NCI-H2081 treated with DMSO at 0.1 percent for 48 hours (cell line): ENCODE results near the gene CACNG3.
"Not testable (repeated sequence)": the region's sequence is repeated elsewhere in the genome, so short reads cannot be mapped to it uniquely, and the experiment has no call there.

ENCODE experiments used
- DNase-seq: peaks from one replicate; lab custom pipeline; 2025; lab: John Stamatoyannopoulos, UW

CACNG3 gene

DNA sequence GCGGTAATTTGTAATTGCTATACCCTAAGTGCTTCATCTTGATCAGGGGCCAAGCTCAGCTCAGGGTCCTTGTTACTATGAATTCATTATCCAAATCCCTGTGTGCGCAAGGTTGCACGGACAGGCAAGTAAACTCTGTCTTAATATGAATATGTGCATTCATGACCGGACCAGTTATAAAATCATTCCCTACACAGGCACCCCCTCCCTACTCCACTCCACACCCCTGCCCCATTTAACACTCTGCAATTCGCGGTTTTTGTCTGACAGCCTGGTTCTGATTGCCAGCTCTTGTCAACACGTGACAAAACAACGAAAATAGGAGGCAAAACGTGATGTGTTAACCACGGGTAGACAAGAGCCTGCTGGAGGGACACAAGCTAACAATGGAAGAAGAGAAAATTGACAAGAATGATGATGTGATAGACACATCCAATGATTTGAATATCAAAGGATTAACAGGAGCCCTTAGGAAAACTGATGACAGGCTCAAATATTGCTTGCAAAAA is 76.5 kb downstream of the CACNG3 start:
- no peak for DNase-seq

DNA sequence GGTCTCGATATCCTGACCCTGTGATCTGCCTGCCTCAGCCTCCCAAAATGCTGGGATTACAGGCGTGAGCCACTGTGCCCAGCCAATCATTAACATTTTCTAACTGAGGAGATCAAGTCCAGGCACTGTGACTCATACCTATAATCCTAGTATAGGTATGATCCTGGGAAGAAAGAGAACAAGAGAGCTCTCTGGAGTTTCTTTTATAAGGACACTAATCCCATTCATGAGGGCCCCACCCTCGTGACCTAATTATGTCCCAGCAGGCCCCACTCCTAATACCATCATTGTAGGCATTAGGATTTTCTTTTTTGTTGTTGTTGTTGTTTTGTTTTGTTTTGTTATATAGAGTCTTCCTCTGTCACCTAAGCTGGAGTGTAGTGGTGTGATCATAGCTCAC is 80.4 kb downstream of the CACNG3 start:
- no peak for DNase-seq

DNA sequence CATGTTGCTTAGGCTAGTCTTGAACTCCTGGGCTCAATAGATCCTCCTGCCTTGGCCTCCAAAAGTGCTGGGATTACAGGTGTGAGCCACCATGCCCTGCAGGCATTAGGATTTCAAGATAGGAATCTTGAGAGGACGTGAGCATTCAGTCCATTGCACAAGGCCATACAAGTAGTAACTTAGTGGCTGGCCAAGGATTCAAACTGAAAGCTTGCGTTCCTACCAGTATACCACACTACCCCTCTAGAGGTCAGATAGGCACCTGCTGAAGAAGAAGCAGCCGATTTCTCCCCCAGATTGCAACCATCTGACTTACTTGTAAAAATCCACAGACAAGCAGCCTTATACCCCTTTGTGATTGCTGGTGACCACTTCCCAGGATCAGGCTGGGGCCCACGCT is 80.9 kb downstream of the CACNG3 start:
- DNase-seq: no peak

DNA sequence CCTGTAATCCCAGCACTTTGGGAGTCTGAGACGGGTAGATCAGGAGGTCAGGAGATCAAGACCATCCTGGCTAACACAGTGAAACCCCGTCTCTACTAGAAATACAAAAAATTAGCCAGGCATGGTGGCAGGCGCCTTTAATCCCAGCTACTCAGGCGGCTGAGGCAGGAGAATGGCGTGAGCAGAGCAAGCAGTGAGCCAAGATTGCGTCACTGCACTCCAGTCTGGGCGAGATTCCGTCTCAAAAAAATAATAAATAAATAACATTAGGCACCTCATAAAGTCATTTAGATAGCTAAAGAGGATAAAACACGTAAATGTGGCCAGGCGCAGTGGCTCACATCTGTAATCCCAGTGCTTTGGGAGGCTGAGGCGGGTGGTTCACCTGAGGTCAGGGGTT is 87.7 kb downstream of the CACNG3 start:
- DNase-seq: not testable (repeated sequence)

DNA sequence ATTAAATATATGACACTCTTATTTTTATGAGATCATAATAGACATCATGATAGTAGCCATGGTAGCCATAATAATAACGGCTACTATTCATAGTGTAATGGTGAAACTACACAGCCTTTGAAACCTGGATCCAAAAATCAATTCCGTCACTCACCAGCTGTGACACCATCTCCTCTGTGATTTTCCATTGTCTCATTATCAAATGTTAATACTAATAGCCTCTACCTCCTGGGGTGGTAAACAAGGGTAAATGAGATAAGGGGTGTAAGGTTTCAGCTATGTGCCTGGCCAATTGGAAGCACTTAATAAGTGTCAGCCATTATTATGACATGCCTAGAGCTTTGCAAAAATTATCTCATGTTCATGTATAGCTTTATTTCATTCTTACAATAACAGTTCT is 88.6 kb downstream of the CACNG3 start:
- DNase-seq: no peak

DNA sequence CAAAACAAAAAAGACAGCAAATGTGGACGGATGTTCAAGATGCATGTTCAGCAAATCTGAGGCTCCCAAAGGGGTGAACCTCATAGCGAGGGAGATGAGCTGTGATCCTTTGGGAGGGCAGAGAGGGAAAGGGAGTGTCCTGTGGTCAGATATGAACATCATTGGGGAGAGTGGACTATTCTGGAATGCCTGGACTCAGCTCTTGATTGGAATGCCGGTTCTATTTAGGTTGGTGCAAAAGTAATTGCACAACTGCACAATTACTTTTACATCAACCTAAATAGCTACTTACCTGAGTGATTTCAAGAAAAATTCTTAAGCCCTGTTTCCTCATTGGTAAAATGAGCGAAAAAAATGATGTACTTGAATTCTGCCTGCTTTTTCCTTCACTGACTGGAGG is 89.6 kb downstream of the CACNG3 start:
- no peak for DNase-seq

DNA sequence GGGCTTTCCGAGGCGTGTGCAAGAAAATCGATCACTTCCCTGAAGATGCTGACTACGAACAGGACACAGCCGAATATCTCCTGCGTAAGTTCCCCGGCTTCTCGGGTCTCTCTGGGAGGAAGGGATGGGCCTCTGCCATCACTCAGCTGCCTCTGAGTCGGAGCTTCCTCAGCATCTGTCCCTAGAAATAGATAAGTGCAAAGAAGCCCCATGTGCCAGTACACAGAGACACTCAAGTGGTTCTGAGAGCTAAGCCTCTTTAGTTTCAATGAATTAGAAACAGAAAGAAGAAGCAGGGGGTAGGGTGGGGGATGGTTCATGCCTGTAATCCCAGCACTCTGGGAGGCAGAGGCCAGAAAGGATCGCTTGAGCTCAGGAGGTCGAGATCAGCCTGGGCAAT is 90.6 kb downstream of the CACNG3 start:
- no peak for DNase-seq

DNA sequence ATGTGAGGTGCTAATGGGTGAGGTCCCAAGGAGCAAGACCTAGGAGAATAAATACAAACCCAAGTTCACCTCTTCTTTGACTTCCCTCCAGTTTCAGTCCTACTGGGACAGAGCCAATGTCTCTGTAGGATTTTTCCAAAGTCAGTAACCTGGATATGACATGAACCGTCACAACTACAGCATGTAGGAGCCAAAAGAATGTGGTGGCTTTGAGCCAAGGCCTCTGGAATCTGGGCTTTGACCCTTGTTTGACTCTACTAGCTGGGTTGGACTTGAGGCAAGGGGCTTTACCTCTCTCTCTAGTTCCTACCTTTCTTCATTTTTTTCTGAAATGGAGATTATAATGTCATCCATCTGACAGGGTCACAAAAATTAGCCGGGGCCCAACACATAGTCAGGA is 91.4 kb downstream of the CACNG3 start:
- DNase-seq: no peak

DNA sequence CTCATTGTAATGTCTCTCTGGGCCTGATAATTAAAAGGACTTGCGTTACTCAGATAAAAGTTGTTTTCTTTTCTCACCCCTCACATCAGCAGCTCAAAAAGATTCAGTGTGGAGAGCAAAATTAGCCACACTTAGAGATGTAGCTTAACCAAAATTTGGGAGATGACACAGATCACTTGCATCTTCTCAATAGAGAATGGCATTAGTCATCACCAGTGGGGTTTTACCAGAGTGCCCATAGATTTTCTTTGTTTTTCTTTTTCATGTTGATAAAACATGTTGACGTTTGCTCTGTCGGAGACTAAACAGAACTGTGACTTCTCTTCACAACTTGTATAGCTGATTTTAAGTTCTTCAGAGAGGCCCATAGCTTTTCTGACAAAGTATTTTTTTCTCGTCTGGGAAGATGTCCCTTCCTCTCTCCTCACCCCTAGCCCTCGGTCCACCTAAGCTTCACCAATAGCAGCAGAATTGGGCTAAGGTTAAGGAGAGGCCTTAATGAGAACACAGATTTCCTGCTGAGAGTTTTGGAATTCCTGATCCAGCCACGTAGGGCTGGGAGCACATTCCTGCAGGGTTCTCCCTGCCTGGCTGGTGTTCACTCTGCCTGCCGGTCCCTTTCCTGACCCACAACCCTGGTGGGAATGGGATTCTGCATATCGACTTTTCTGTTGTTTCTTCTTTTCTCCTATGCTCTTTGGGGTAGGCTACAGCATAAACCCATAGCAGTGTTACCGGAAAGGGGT is 92.6 kb downstream of the CACNG3 start:
- DNase-seq: no peak

DNA sequence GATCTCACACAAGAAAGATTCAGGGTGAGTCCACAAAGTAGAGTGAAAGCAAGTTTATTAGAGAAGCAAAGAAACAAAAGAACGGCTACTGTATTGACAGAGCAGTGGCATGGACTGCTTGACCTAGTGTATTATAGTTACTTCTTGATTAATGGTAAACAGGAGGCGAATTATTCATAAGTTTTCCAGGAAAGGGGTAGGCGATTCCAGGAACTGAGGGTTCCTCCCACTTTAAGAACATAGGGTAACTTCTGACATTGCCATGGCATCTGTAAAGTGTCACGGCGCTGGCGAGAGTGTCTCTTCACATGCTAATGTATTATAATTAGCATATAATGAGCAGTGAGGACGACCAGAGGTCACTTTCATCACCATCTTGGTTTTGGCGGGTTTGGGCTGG is 93.2 kb downstream of the CACNG3 start:
- DNase-seq: no peak

DNA sequence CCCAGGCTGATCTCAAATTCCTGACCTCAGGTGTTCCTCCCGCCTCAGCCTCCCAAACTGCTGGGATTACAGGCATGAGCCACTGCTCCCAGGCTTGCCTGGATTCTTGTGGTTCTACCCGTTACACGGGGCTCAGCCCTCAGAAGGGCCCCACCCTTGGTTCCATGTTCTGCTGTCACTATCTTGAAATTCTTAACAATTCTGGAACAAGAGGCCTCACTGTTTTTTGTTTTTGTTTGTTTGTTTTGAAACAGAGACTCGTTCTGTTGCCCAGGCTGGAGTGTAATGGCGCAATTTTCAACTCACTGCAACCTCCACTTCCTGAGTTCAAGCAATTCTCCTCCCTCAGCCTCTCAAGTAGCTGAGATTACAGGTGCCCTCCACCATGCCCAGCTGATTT is 96.6 kb downstream of the CACNG3 start:
- DNase-seq: no peak

DNA sequence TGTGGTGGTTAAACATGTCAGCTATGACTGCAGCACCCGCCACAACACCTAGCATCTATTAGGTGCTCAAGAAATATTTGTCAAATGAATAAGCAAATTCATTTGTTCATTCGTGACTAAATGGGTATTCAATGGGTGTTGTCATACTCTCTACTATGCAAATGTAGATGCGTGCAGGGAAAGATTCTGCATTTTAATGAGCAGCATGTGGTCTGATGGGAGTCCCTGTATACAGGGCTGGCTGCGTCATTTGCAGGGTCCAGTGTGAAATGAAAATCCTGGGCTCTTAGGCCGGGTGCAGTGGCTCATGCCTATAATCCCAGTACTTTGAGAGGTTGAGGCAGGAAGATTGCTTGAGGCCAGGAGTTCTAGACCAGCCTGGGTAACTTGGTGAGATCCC is 97.5 kb downstream of the CACNG3 start:
- DNase-seq: no peak

DNA sequence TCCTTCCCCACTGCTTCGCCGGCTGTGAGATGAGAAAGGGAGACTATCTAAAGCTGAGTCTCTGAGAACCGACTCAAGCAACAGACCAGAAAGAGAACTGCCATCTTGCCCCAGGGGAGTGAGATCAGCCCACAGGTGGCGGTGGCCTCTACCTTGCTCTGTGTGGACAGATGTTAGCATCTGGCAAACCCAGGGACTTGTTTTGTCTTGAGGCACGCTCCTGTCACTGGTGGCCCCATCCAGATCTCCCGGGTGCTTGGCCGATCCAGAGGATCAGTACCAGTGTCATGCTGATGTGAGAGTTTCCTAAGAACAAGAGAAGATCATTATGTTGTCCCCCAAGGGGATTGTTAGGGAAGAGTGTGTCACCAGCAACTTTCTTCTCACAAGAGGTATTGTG is 101.4 kb downstream of the CACNG3 start:
- no peak for DNase-seq

DNA sequence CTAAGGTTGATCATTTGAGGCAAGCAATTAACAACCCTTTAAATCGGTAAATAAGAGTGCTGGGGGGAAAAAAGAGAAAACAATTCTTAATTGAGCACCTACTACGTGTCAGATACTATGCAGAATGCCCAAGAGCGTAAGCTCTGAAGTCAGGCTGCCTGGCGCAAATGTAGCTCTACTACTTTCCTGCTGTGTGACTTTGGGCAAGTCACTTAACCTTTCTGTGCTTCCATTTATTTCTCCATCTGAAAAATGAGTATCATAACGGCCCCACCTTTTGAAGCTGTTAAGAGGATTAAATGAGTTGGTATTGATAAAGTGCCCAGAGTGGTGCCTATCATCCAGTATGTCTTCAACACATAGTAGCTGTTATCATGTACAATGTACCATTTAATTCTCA is 102.0 kb downstream of the CACNG3 start:
- no peak for DNase-seq

DNA sequence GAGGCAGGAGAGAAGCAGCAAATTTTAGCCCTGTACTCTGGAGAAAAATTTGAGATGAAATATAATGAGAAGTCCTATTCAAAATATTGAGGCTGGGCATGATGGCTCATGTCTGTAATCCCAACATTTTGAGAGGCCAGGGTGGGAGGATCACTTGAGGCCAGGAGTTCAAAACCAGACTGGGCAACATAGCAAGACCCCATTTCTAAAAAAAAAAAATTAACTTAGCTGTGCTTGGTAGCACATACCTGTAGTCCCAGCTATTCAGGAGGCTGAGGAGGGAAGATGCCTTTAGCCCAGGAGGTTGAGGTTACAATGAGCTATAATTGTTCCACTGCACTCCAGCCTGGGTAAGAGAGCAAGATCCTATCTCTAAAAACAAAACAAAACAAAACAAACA is 103.4 kb downstream of the CACNG3 start:
- no peak for DNase-seq

DNA sequence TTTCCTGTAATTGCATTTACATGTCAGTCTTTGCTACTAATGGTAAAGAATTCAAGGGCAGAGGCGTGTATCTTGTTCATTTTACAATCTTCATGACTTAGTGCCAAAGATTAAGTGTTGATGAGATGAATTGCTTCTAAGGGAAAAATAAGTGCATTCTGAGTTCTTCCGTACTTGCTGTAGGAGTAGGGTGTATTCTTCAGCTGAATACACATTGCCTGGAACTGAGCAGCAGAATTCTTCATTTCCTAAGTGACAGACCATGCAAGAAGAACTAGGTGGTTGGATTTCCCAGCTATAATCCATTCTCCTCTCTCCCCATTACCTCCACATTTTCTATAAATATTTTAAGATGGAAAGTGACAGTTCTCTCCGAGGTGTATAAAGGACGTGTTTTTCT is 104.8 kb downstream of the CACNG3 start:
- no peak for DNase-seq

DNA sequence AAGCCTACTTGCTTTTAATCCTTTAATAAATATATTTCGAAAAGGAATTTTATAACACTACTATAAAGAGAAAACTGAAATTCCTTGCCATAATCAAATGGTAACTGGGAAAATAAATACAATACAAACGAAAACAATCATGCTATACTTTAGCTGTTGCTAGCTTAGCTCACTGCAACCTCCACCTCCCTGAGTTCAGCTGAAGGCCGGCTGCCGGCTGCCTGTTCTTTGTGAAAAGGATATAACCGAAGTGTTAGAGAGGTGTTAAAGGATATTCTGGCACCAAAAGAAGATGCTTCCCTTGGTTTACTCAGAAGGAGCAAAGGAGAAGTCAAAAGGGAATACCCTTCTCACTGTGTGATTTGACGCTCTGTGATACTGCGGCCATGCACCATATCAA is 108.5 kb downstream of the CACNG3 start:
- no peak for DNase-seq

DNA sequence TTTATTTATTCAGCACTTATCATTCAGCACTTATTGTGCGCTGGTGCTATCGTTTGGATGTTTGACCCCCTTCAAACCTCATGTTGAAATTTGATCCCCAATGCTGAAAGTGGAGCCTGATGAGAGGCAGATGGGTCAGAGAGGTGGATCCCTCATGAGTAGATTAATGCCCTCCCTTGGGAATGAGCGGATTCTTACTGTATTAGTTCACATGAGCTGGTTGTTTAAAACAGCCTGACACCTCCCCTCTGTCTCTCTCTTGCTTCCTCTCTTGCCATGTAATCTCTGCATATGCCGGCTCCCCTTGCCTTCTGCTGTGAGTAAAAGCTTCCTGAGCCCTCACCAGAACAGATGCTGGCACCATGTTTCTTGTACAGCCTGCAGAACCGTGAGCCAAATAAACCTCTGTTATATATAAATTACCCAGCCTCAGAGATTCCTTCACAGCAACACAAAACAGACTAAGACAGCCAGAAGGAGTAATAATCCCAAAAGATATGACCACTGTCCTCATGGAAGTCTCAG is 111.1 kb downstream of the CACNG3 start:
- DNase-seq: no peak

DNA sequence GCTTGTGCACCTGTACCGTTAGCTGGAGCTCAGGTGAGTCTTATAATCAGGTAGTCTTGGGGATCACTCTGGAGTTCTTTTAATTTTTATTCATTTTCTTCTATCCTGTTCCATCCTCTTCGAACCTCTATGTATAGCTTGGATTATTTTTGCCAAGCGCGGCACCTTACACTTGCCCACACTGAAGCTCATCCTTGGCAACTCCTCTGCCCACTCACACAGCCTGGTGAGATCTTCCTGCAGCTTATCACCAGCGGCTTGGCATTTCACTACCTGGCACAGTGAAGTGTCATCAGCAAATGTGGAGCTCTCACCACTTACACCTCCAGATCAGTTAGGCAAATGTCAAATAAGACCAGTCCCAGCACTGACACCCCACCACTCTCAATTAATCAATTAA is 116.7 kb downstream of the CACNG3 start:
- no peak for DNase-seq

DNA sequence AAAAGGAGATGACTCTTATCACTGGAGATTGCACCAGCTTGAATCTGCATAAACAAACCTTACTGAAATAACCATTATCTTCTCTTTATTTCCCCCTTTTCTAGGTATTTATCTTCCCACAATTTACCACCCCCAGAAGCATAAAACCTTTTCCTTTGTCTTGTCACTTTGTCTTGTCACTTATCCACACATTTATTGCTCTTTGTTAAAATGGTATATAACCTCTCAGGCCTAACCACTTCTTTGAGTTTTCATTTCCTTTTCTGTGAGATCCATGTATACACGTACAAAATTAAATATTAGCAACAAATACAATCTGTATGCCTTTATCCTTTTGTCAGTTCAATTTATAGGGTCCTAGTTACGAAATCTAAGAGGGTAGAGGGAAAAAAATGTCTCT is 122.9 kb downstream of the CACNG3 start:
- DNase-seq: no peak

DNA sequence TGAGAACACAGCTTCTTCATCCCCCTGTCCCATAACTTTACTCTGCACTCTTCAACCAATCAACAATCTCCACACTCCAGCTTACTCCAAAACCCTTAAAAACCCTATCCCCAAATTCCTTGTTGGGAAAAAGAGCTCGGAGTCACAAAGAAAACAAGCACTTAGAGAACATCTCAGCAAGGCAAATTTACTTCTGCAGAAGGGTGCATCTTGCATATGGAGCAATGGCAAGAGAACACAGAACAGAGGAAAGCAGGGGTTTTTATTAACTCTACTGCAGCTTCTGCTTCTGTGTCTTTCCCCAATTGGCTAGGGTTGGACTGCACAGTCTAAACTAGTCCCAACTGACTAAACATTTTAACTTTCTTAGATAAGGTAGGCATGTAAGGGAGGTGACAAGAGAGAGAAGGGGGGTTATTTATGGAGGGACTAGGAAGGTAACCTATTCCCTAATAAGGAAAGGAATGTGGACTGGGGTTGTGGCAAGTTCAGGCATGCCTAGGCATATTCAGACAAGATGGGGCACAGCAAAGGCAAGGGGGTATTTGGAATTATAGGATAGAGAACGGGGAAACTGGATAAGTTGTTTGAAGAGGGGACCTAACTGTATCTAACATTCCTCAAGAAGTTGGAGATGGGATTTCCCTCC is 125.5 kb downstream of the CACNG3 start:
- no peak for DNase-seq

DNA sequence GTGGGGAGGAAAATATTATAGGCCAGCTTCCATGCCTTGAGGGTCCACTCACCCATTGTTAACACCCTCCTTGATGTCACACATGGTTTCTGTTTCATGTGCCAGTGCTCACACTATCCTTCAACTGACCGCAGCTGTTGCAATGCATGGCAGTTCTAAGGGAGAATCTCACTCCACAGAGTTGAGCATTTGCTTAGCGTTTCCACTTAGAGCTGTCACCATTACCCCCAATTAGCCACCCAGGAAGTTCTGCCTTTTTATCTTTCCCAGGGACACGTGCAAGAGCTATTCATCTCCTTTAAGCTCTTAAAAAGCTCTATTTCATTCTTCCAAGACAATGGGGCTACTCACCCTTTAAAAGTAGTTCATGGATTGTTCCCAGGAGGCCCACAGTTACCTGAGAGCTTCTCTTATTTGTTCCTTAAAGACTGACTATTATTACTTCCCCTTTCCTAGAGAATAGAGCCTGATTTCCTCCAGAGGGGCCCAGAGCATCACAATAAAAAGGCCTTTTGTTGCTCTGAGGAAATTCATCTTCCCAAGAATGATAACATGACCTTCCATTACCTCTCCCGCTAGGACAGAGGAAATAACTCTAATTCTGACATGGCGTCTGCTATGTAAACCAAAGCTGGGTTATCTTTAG is 126.8 kb downstream of the CACNG3 start:
- DNase-seq: no peak

DNA sequence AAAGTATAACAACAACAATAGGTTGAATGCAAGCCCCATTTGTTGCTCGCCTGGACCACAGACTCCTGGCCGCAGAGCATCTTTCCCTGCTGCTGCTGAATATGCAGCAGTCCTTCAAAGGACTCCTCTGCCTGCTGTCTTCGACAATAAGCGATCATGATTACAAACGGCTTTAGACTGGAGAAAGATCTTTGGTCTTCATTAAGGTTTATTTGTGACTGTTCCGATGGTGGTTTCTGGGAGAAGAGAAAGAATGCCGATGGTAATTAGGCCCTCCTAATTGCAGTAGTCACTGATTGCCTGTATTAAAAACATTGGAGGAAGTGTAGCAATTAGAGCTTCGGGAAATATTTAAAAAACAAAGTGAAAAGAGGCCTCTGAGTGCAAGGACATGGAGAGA is 138.2 kb downstream of the CACNG3 start:
- no peak for DNase-seq
